VCaP (cell line): ENCODE results near the gene S100A13.

Experiments used
- H3K27ac ChIP-seq: fragments of 450-650 bp; 2 replicates; pipeline ENCODE4 v1.5.1; 2017
- CTCF ChIP-seq: fragments of 450-650 bp; conservative IDR thresholded peaks from 2 replicates; pipeline ENCODE4 v1.5.1; 2017; ENCODE audit warnings: mild to moderate bottlenecking, moderate library complexity

Gene S100A13

GRCh38 chr1:153655333-153655732 is 28.0 kb upstream of the S100A13 start:
- no peak overlapping the region for H3K27ac ChIP-seq
- TF ChIP-seq CTCF, result no peak

- no peak overlapping the region for H3K27ac ChIP-seq
- TF ChIP-seq CTCF, result no peak
Measured at GRCh38 chr1:153652805-153653500, 25.6 kb upstream of the S100A13 start.

- no peak overlapping the region for H3K27ac ChIP-seq
- TF ChIP-seq CTCF, result no peak
Measured at GRCh38 chr1:153651771-153652170, 24.5 kb upstream of the S100A13 start.

- H3K27ac ChIP-seq, result peak overlapping the region; percentile 79
- TF ChIP-seq CTCF, result no peak
Measured at GRCh38 chr1:153649863-153650235, 22.5 kb upstream of the S100A13 start.

GRCh38 chr1:153649137-153649862 is 22.0 kb upstream of the S100A13 start:
- no peak for TF ChIP-seq CTCF
- peak overlapping the region; percentile 79 for H3K27ac ChIP-seq

- peak overlapping the region; percentile 79; the same call in 1 of the 2 replicates for H3K27ac ChIP-seq
- TF ChIP-seq CTCF, result no peak
Measured at GRCh38 chr1:153648000-153648643, 20.8 kb upstream of the S100A13 start.

GRCh38 chr1:153647346-153647714 is 20.0 kb upstream of the S100A13 start:
- H3K27ac ChIP-seq, result no peak overlapping the region; the same call in 1 of the 2 replicates
- TF ChIP-seq CTCF, result no peak
